ENCODE measurements around the gene CNTNAP5. TPM values are rescaled to one million over a fixed set of nuclear protein-coding genes. Genes with fewer than 3 reads are reported as not detected.

CNTNAP5 gene
- total RNA-seq, 1 donor = not detected

GRCh38 chr2:124092651-124093050, 67.6 kb downstream of the CNTNAP5 start:
- Histone ChIP-seq H3K4me3 (ENCODE audit: low read length) (no peak overlapping the region), H3K9me3 (ENCODE audit: low read depth, low read length) (no peaks in the 10 kb centered on the region), H3K4me1 (ENCODE audit: insufficient read depth, low read length) (no peaks in the 10 kb centered on the region), H3K27me3 (ENCODE audit: insufficient read depth, low read length) (no peaks in the 10 kb centered on the region)

GRCh38 chr2:124104914-124105313, 79.8 kb downstream of the CNTNAP5 start:
- H3K9me3 ChIP-seq (ENCODE audit: low read depth, low read length) = no peaks in the 10 kb centered on the region
- no peak overlapping the region for H3K4me3 ChIP-seq (ENCODE audit: low read length)
- H3K4me1 ChIP-seq (ENCODE audit: insufficient read depth, low read length) = no peaks in the 10 kb centered on the region
- no peaks in the 10 kb centered on the region for H3K27me3 ChIP-seq (ENCODE audit: insufficient read depth, low read length)

- Histone ChIP-seq H3K4me1 (ENCODE audit: insufficient read depth, low read length) (no peaks in the 10 kb centered on the region), H3K27me3 (ENCODE audit: insufficient read depth, low read length) (no peaks in the 10 kb centered on the region), H3K4me3 (ENCODE audit: low read length) (no peak overlapping the region), H3K9me3 (ENCODE audit: low read depth, low read length) (no peaks in the 10 kb centered on the region)
Measured at GRCh38 chr2:124112206-124112605, 87.1 kb downstream of the CNTNAP5 start.

DNA sequence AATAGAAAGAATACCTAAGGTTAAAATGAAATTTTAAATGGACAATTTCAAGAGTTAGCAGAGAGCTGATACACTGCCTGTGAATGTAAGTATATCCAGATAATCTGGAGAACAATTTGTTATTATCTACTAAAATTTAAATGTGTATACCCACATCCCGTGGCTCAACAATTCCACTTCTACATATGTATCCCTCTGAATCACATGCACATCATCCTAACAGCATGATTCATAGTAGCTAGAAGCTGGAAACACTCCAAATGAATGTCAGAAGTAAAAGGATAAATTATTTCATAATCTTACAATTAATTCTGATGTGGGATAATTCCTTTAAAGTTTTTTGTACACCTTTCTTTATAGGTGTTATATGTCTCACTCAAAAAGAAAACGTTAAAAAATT, 87.9 kb downstream of the CNTNAP5 start:
- Histone ChIP-seq H3K4me3 (ENCODE audit: low read length) (no peak overlapping the region), H3K27me3 (ENCODE audit: insufficient read depth, low read length) (no peaks in the 10 kb centered on the region), H3K9me3 (ENCODE audit: low read depth, low read length) (no peaks in the 10 kb centered on the region), H3K4me1 (ENCODE audit: insufficient read depth, low read length) (no peaks in the 10 kb centered on the region)

GRCh38 chr2:124120246-124120645, 95.2 kb downstream of the CNTNAP5 start:
- Histone ChIP-seq H3K9me3 (ENCODE audit: low read depth, low read length) (no peaks in the 10 kb centered on the region), H3K4me1 (ENCODE audit: insufficient read depth, low read length) (no peaks in the 10 kb centered on the region), H3K27me3 (ENCODE audit: insufficient read depth, low read length) (no peaks in the 10 kb centered on the region), H3K4me3 (ENCODE audit: low read length) (no peak overlapping the region)

DNA sequence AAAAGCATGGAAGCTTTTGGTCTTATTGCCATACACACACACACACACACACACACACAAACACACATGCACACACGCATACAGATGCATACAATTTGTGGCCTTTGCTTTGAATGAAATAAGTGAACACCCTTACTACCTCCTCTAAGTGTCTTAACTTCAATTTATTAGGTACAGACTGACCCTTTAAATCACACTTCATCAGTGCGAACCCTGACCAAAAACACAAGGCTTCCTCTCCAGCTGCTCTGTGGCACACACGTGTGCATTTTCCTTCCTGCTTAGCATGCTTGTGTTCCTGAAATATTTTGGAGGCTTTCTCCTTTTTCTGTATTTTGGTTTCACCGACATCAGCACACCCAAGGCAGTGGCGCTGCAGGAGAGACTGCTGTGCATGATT, 96.0 kb downstream of the CNTNAP5 start:
- H3K4me3 ChIP-seq (ENCODE audit: low read length) = no peak overlapping the region
- H3K9me3 ChIP-seq (ENCODE audit: low read depth, low read length) = no peaks in the 10 kb centered on the region
- H3K4me1 ChIP-seq (ENCODE audit: insufficient read depth, low read length) = no peaks in the 10 kb centered on the region
- no peaks in the 10 kb centered on the region for H3K27me3 ChIP-seq (ENCODE audit: insufficient read depth, low read length)

DNA sequence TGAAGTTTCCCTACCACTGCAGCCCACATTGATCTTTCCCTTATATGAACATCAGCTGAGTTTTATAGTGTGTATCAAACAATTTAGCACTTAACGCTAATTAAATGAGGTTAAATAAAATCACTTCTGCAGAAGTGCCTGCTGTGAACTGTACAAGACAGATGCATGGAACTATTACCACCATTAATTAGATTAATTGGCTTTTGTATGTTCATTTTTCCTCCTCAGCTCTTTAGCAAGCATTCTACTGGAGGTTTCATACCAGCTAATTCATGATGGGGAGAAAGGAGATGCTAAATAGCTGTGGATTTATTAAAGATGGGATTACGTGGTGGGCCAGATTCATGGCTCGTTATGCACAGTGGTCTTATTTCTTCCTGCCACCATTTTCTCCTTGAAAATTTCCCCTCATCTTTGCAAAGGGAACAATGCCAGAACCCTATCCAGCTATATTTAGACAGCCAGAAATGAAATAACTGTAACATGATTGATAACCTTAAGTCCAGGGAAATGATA, 96.7 kb downstream of the CNTNAP5 start:
- no peaks in the 10 kb centered on the region for H3K4me1 ChIP-seq (ENCODE audit: insufficient read depth, low read length)
- no peaks in the 10 kb centered on the region for H3K9me3 ChIP-seq (ENCODE audit: low read depth, low read length)
- H3K27me3 ChIP-seq (ENCODE audit: insufficient read depth, low read length) = no peaks in the 10 kb centered on the region
- H3K4me3 ChIP-seq (ENCODE audit: low read length) = no peak overlapping the region

- no peaks in the 10 kb centered on the region for H3K4me1 ChIP-seq (ENCODE audit: insufficient read depth, low read length)
- H3K27me3 ChIP-seq (ENCODE audit: insufficient read depth, low read length) = no peaks in the 10 kb centered on the region
- no peak overlapping the region for H3K4me3 ChIP-seq (ENCODE audit: low read length)
- no peaks in the 10 kb centered on the region for H3K9me3 ChIP-seq (ENCODE audit: low read depth, low read length)
Measured at GRCh38 chr2:124122340-124122739, 97.3 kb downstream of the CNTNAP5 start.

DNA sequence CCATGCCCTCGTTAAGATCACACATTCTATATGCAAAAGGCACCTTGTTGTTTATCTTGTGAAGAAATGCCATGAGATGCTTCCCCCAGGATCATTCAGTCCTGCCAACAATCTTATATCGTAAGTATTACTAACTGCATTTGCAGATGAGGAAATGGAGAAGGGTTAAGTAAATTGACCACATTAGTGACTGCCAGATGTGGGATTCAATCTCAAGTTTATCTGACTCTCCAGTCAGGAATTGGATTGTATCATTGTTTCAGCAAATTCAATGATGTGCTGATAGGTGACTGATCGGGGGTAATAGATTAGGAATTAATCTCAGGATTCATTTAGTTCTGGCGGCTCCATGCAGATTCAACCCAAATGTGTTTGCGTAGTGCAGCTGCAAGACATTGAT, 106.2 kb downstream of the CNTNAP5 start:
- Histone ChIP-seq H3K27me3 (ENCODE audit: insufficient read depth, low read length) (no peaks in the 10 kb centered on the region), H3K4me1 (ENCODE audit: insufficient read depth, low read length) (no peaks in the 10 kb centered on the region), H3K9me3 (ENCODE audit: low read depth, low read length) (no peaks in the 10 kb centered on the region), H3K4me3 (ENCODE audit: low read length) (no peak overlapping the region)

- Histone ChIP-seq H3K9me3 (ENCODE audit: low read depth, low read length) (no peaks in the 10 kb centered on the region), H3K4me3 (ENCODE audit: low read length) (no peak overlapping the region), H3K4me1 (ENCODE audit: insufficient read depth, low read length) (no peaks in the 10 kb centered on the region), H3K27me3 (ENCODE audit: insufficient read depth, low read length) (no peaks in the 10 kb centered on the region)
Measured at GRCh38 chr2:124136110-124136509, 111.0 kb downstream of the CNTNAP5 start.

- Histone ChIP-seq H3K27me3 (ENCODE audit: insufficient read depth, low read length) (no peaks in the 10 kb centered on the region), H3K4me3 (ENCODE audit: low read length) (no peak overlapping the region), H3K9me3 (ENCODE audit: low read depth, low read length) (no peaks in the 10 kb centered on the region), H3K4me1 (ENCODE audit: insufficient read depth, low read length) (no peaks in the 10 kb centered on the region)
Measured at GRCh38 chr2:124138076-124138475, 113.0 kb downstream of the CNTNAP5 start.

GRCh38 chr2:124145982-124146381, 120.9 kb downstream of the CNTNAP5 start:
- no peaks in the 10 kb centered on the region for H3K27me3 ChIP-seq (ENCODE audit: insufficient read depth, low read length)
- no peaks in the 10 kb centered on the region for H3K9me3 ChIP-seq (ENCODE audit: low read depth, low read length)
- no peaks in the 10 kb centered on the region for H3K4me1 ChIP-seq (ENCODE audit: insufficient read depth, low read length)
- H3K4me3 ChIP-seq (ENCODE audit: low read length) = no peak overlapping the region

DNA sequence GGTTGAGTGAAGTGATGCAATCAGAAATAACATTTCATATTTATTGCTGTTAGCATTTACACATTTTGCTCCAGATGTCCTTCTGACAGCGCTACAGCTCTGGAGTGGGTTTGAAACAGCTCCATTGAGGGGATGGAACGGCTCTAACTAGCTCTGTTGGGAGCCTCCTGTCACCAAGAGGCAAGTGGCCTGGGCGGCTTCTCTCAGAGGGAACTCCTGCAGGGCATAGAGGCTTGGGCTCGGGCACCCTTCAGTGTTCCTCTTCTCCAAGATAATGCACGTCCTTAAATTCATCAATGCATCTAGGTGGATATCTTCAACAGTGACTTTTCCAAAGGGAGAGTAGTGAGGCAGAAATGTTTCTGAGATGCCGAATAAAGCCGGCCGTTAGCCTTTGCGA, 122.5 kb downstream of the CNTNAP5 start:
- Histone ChIP-seq H3K9me3 (ENCODE audit: low read depth, low read length) (no peaks in the 10 kb centered on the region), H3K4me3 (ENCODE audit: low read length) (no peak overlapping the region), H3K27me3 (ENCODE audit: insufficient read depth, low read length) (no peaks in the 10 kb centered on the region), H3K4me1 (ENCODE audit: insufficient read depth, low read length) (no peaks in the 10 kb centered on the region)

DNA sequence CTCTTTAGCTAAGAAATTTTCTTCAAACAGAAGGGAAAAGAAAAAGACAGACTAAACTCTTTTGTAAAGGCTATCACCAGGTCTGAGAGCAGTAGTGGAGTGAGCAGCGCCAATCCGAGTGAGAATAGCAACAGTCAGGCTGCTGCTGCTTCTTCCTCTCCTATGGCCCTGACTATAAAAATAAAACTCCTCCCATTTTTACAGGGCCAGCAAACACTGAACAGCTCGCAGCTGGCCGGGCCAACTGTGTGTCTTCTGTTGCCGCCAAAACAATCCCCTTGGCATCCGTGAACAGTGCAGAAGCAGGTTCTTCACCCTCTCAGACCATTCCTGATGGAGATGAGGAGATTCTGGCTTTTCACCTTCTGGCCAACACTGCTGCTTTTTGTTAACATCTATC, 124.5 kb downstream of the CNTNAP5 start:
- no peak overlapping the region for H3K4me3 ChIP-seq (ENCODE audit: low read length)
- H3K9me3 ChIP-seq (ENCODE audit: low read depth, low read length) = no peaks in the 10 kb centered on the region
- H3K27me3 ChIP-seq (ENCODE audit: insufficient read depth, low read length) = no peaks in the 10 kb centered on the region
- no peaks in the 10 kb centered on the region for H3K4me1 ChIP-seq (ENCODE audit: insufficient read depth, low read length)

GRCh38 chr2:124151691-124152090, 126.6 kb downstream of the CNTNAP5 start:
- Histone ChIP-seq H3K4me1 (ENCODE audit: insufficient read depth, low read length) (no peaks in the 10 kb centered on the region), H3K27me3 (ENCODE audit: insufficient read depth, low read length) (no peaks in the 10 kb centered on the region), H3K9me3 (ENCODE audit: low read depth, low read length) (no peaks in the 10 kb centered on the region), H3K4me3 (ENCODE audit: low read length) (no peak overlapping the region)

GRCh38 chr2:124153713-124154112, 128.6 kb downstream of the CNTNAP5 start:
- Histone ChIP-seq H3K9me3 (ENCODE audit: low read depth, low read length) (no peaks in the 10 kb centered on the region), H3K4me3 (ENCODE audit: low read length) (no peak overlapping the region), H3K27me3 (ENCODE audit: insufficient read depth, low read length) (no peaks in the 10 kb centered on the region), H3K4me1 (ENCODE audit: insufficient read depth, low read length) (no peaks in the 10 kb centered on the region)

DNA sequence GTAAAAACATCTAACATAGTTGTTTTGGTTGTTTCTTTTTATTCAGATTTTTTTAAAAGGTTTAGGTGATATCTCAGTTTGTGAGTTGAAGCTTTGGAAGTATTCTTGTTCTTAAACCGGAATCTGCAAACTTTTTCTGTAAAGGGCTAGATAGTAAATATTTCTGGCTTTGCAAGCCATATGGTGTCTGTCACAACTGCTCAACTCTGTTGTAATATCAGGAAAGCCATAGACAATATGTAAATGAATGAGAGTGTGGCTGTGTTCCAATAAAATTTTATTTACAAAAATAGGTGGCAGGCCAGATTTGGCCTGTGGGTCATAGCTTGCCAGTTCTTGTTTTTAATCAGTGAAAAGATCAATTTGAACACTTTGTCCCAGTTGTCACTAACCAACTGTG, 134.1 kb downstream of the CNTNAP5 start:
- Histone ChIP-seq H3K4me1 (ENCODE audit: insufficient read depth, low read length) (no peaks in the 10 kb centered on the region), H3K9me3 (ENCODE audit: low read depth, low read length) (no peaks in the 10 kb centered on the region), H3K4me3 (ENCODE audit: low read length) (no peak overlapping the region), H3K27me3 (ENCODE audit: insufficient read depth, low read length) (no peaks in the 10 kb centered on the region)
